Chondrocyte (in vitro differentiated cells): ENCODE data around the gene PFAS. TPM values are rescaled to one million over a fixed set of nuclear protein-coding genes. Genes with fewer than 3 reads are reported as not detected.

ENCODE experiments used
- DNase-seq: peaks from one replicate; pipeline ENCODE4 v3.0.0; 2021; ENCODE audit warnings: mixed read lengths, low spot score
- H3K27ac Mint-ChIP-seq: one replicate; pipeline ENCODE4 v1.8.0; 2021; ENCODE audit warnings: mild to moderate bottlenecking, moderate library complexity, mixed read lengths; ENCODE audit not compliant: unreplicated experiment
- H3K27me3 Mint-ChIP-seq: 2 replicates; pipeline ENCODE4 v1.8.0; 2021; ENCODE audit warnings: low read depth, mixed read lengths
- H3K36me3 Mint-ChIP-seq: 2 replicates; pipeline ENCODE4 v1.8.0; 2021; ENCODE audit warnings: low read depth, mixed read lengths
- H3K4me1 Mint-ChIP-seq: 2 replicates; pipeline ENCODE4 v1.8.0; 2021; ENCODE audit warnings: low read depth, mild to moderate bottlenecking, mixed read lengths
- H3K4me3 Mint-ChIP-seq: one replicate; pipeline ENCODE4 v1.8.0; 2021; ENCODE audit warnings: mild to moderate bottlenecking, moderate library complexity, mixed read lengths; ENCODE audit not compliant: unreplicated experiment
- H3K9me3 Mint-ChIP-seq: 2 replicates; pipeline ENCODE4 v1.8.0; 2021; ENCODE audit warnings: low read depth, mixed read lengths
- CTCF ChIP-seq: fragments of 200-600 bp; sonication (generic); IDR thresholded peaks from 2 replicates; pipeline ENCODE4 v1.5.0; 2021; ENCODE audit warnings: antibody characterized with exemption, mild to moderate bottlenecking, moderate library complexity
- total RNA-seq: library from RNA; stranded (reverse); gene quantifications from 3 replicates; pipeline ENCODE4 v1.2.1, GENCODE V29; 2021

Gene PFAS
- total RNA-seq, 1 donor from 2014 or later: 32.7 TPM

GRCh38 chr17:8225813-8226535, 23.1 kb upstream of the PFAS start:
- no peaks in the 10 kb centered on the region for H3K9me3 Mint-ChIP-seq
- peak overlapping the region; percentile 74 for H3K4me3 Mint-ChIP-seq
- no peak for DNase-seq

GRCh38 chr17:8226536-8227237, 22.4 kb upstream of the PFAS start:
- DNase-seq: no peak
- H3K36me3 Mint-ChIP-seq: peaks cover 20% of the 10 kb centered on the region
- peak overlapping the region; percentile 98 for H3K27ac Mint-ChIP-seq
- no peak for TF ChIP-seq CTCF
- peaks cover 37% of the 10 kb centered on the region for H3K4me1 Mint-ChIP-seq
- H3K9me3 Mint-ChIP-seq: no peaks in the 10 kb centered on the region
- H3K4me3 Mint-ChIP-seq: peak overlapping the region; percentile 74
- H3K27me3 Mint-ChIP-seq: no peaks in the 10 kb centered on the region

More at GRCh38 chr17:8225813-8226535, 23.1 kb upstream of the PFAS start:
- Mint-ChIP-seq H3K27ac (peak overlapping the region; percentile 98), H3K4me1 (peaks cover 37% of the 10 kb centered on the region), H3K27me3 (no peaks in the 10 kb centered on the region), H3K36me3 (peaks cover 15% of the 10 kb centered on the region)
- no peak for TF ChIP-seq CTCF

GRCh38 chr17:8227238-8227581, 21.9 kb upstream of the PFAS start:
- peaks cover 23% of the 10 kb centered on the region for H3K36me3 Mint-ChIP-seq
- peak overlapping the region; percentile 98 for H3K27ac Mint-ChIP-seq
- DNase-seq: no peak
- no peak for TF ChIP-seq CTCF
- no peaks in the 10 kb centered on the region for H3K27me3 Mint-ChIP-seq
- H3K4me3 Mint-ChIP-seq: peak overlapping the region; percentile 74
- no peaks in the 10 kb centered on the region for H3K9me3 Mint-ChIP-seq
- H3K4me1 Mint-ChIP-seq: peaks cover 37% of the 10 kb centered on the region

- TF ChIP-seq CTCF: no peak
- no peak overlapping the region for H3K4me3 Mint-ChIP-seq
- H3K9me3 Mint-ChIP-seq: no peaks in the 10 kb centered on the region
- H3K4me1 Mint-ChIP-seq: peaks cover 9% of the 10 kb centered on the region
- H3K27ac Mint-ChIP-seq: no peak overlapping the region
- H3K36me3 Mint-ChIP-seq: peaks cover 43% of the 10 kb centered on the region
- no peak for DNase-seq
- H3K27me3 Mint-ChIP-seq: no peaks in the 10 kb centered on the region
Measured at GRCh38 chr17:8231701-8232100, 17.4 kb upstream of the PFAS start.

GRCh38 chr17:8234361-8235270, 14.5 kb upstream of the PFAS start:
- no peak for TF ChIP-seq CTCF
- H3K4me1 Mint-ChIP-seq: no peaks in the 10 kb centered on the region
- no peaks in the 10 kb centered on the region for H3K27me3 Mint-ChIP-seq
- no peak overlapping the region for H3K4me3 Mint-ChIP-seq
- H3K27ac Mint-ChIP-seq: no peak overlapping the region
- peaks cover 52% of the 10 kb centered on the region for H3K36me3 Mint-ChIP-seq
- no peaks in the 10 kb centered on the region for H3K9me3 Mint-ChIP-seq
- no peak for DNase-seq
